Measurements from ENCODE around the gene GZMA. TPM values are rescaled to one million over a fixed set of nuclear protein-coding genes. Genes with fewer than 3 reads are reported as not detected.

GZMA gene
- polyA plus RNA-seq, 4 donors: 0.33 to 0.85 (median 0.70) TPM

Other genes with a start within 250 kb of the GZMA start
- 10 to 100 TPM in 1 of 4 donors, 1 to 10 TPM in 3; 1.4 to 14.8 (median 8.5) TPM for gene ESM1, start 117.1 kb upstream of the GZMA start, polyA plus RNA-seq (ENCODE audit: insufficient read length in 4 of 4)
- gene GZMK, start 78.4 kb upstream of the GZMA start, polyA plus RNA-seq (ENCODE audit: insufficient read length in 4 of 4): under 1 TPM in 3 of 4 donors, not detected in 1; 0.16 to 0.40 (median 0.35) TPM
- gene GPX8, start 57.5 kb downstream of the GZMA start, polyA plus RNA-seq (ENCODE audit: insufficient read length in 4 of 4): 100 to 1,000 TPM in 1 of 4 donors, 10 to 100 TPM in 3; 76.0 to 173 (median 92.4) TPM
- under 1 TPM in 3 of 4 donors, not detected in 1; 0.79 to 0.92 (median 0.82) TPM for gene CDC20B, start 70.5 kb downstream of the GZMA start, polyA plus RNA-seq (ENCODE audit: insufficient read length in 4 of 4)
- gene MCIDAS, start 124.7 kb downstream of the GZMA start, polyA plus RNA-seq (ENCODE audit: insufficient read length in 4 of 4): 1 to 10 TPM in 2 of 4 donors, under 1 TPM in 1, not detected in 1; 0.40 to 1.1 (median 1.0) TPM
- 10 to 100 TPM in 1 of 4 donors, 1 to 10 TPM in 2, not detected in 1; 4.0 to 14.1 (median 6.1) TPM for gene CCNO, start 131.0 kb downstream of the GZMA start, polyA plus RNA-seq (ENCODE audit: insufficient read length in 4 of 4)
- gene DHX29, start 205.0 kb downstream of the GZMA start, polyA plus RNA-seq (ENCODE audit: insufficient read length in 4 of 4): 10 to 100 TPM; 33.2 to 50.5 (median 42.3) TPM
- gene MTREX, start 205.3 kb downstream of the GZMA start, polyA plus RNA-seq (ENCODE audit: insufficient read length in 4 of 4): 10 to 100 TPM; 76.9 to 98.4 (median 94.1) TPM

All from left renal pelvis (tissue), 4 donors.